HG02623 (cell line): ENCODE results near the gene KCNC1.

ENCODE experiments used
- ATAC-seq: cut with Tn5 transposase; IDR thresholded peaks from one replicate; pipeline ENCODE4 v1.9.1; 2021; ENCODE audit warnings: moderate library complexity; ENCODE audit not compliant: unreplicated experiment

Gene KCNC1

DNA sequence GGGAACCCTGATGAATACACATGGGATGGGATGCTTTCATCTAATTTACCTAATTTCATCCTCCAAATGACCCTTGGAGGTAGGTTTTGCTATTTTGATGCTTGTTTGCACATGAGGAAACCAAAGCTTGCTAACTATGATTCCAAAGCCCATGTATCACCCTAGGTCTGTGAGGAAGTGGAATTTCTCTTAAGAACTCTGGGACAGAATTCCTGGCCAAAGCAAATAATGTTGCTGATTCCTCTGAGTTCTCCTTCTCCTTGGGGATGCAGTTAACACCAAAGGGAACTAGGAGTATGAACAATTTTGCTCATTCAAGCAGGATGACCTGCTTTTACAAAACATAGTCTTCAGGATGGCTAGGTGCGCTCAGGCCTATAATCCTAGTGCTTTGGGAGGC, 80.0 kb downstream of the KCNC1 start:
- ATAC-seq: no peak

GRCh38 chr11:17816232-17816931, 81.8 kb downstream of the KCNC1 start:
- no peak for ATAC-seq

- ATAC-seq: no peak
These were observed 87.2 kb downstream of the KCNC1 start for GRCh38 chr11:17821648-17822400.

DNA sequence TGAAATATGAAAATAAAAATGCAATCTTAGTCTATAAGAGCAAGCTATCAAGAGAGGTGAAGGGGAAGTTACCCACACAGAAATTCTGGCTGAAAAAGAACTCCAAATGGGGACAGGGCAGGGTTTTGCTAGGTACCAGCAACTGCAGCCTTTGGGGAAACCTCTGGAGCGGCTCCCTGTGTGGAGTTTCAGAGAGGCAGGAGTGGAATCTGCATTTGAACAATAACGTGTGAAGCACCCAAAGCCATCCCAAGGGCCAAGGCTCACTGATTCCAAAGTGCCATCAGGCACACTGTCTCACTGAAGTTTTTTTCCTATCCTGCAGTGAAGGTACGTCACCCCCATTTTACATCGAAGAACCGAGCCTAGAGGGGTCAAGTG, 87.8 kb downstream of the KCNC1 start:
- ATAC-seq: no peak

- no peak for ATAC-seq
These were observed 92.4 kb downstream of the KCNC1 start for GRCh38 chr11:17827006-17827405.

DNA sequence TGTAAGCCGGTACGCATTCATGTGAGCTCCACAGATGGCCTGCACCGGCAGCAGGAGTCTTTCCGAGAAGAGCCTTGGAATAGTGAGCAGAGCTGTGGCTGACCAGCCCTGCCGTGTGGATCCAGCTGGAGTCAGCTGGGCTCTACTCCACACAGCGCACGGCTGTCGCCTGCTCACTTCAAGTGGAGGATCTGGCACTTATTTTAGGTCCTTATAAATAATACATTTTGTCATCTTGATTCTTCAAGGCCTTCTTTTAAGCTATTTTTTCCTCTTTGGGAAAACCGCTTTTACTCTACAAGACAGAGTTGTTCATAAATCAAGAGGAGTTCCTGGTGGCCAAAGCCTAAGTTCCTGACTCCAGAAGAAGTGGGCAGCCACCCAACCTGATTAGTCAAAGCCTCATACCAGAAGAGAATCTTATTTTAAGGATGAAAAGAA, 93.8 kb downstream of the KCNC1 start:
- ATAC-seq: no peak

GRCh38 chr11:17831228-17831627, 96.6 kb downstream of the KCNC1 start:
- no peak for ATAC-seq

DNA sequence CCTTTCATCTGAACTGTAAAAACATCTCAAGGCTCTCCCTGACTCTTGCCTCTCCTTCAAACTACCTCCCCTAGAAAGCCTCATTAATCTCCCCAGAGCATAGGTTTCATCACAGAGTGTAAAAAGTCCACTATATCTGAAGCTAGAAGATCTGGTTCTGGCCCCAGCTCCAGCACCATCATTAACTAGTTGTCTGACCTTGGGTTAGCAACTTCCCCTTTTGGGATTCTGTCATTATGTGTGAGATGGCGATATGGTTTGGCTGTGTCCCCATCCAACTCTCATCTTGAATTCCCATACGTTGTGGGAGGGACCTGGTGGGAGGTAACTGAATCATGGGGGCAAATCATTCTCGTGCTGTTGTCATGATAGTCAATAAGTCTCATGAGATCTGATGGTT, 97.3 kb downstream of the KCNC1 start:
- no peak for ATAC-seq
